Neutrophil (primary cell): ENCODE measurements around the gene ZFPM1.

ENCODE experiments used
- H3K27ac ChIP-seq: fragments of 200-600 bp; sonication (generic); 2 replicates; pipeline ENCODE4 v1.5.1; 2016; ENCODE audit warnings: mild to moderate bottlenecking, moderate library complexity
- H3K27me3 ChIP-seq: fragments of 200-600 bp; sonication (generic); 2 replicates; pipeline ENCODE4 v1.6.0; 2016; ENCODE audit warnings: mild to moderate bottlenecking
- H3K36me3 ChIP-seq: fragments of 200-600 bp; sonication (generic); 2 replicates; pipeline ENCODE4 v1.5.1; 2017
- H3K4me1 ChIP-seq, 2 experiments: fragments of 200-600 bp in 1 of 2; sonication (generic) in 1 of 2; 1 replicate in 1 of 2; 2 replicates in 1 of 2; pipeline versions ENCODE4 v1.5.1 to v1.6.1; 2013 to 2016; ENCODE audit warnings: low read depth in 1 of 2, low read length in 1 of 2, mild to moderate bottlenecking in 1 of 2, moderate library complexity in 1 of 2; ENCODE audit not compliant: control insufficient read depth in 1 of 2, insufficient read depth in 1 of 2
- H3K4me3 ChIP-seq, 2 experiments: fragments of 200-600 bp in 1 of 2; sonication (generic) in 1 of 2; 1 replicate in 1 of 2; 2 replicates in 1 of 2; pipeline ENCODE4 v1.5.1; 2013 to 2016; ENCODE audit warnings: low read depth in 1 of 2, low read length in 1 of 2, mild to moderate bottlenecking in 1 of 2, moderate library complexity in 1 of 2
- H3K9me3 ChIP-seq: fragments of 200-600 bp; sonication (generic); 2 replicates; pipeline ENCODE4 v1.5.1; 2016
- CTCF ChIP-seq: fragments of 200-600 bp; sonication (generic); IDR thresholded peaks from 2 replicates; pipeline ENCODE4 v1.5.1; 2016; ENCODE audit warnings: antibody characterized with exemption

ZFPM1 gene

DNA sequence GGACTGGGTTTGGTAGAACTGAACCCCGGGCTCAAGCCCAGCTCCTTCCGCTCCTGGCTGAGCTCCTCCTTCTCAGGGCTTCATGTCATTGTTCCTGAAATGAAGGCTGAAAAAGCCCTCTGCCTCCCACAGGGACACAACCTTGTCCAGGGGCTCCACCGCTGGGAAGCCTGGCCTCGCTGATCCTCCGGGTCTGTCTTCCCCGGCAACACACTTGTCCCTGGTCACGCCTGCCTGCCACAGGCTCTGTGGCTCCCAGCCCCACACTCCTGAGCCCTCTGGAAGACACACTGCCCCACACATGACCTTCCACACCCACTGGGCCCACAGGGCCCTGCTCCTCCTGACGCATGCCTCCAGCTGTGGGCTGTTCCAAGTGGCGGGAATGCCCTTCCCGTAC is 99.1 kb downstream of the ZFPM1 start:
- H3K27me3 ChIP-seq, result peaks cover 55% of the 10 kb centered on the region
- no peak overlapping the region for H3K27ac ChIP-seq
- no peak overlapping the region for H3K4me3 ChIP-seq
- peaks cover 9 to 10% of the 10 kb centered on the region in 2 experiments for H3K4me1 ChIP-seq
- TF ChIP-seq CTCF, result no peak
- no peaks in the 10 kb centered on the region for H3K36me3 ChIP-seq
- H3K9me3 ChIP-seq, result no peaks in the 10 kb centered on the region

DNA sequence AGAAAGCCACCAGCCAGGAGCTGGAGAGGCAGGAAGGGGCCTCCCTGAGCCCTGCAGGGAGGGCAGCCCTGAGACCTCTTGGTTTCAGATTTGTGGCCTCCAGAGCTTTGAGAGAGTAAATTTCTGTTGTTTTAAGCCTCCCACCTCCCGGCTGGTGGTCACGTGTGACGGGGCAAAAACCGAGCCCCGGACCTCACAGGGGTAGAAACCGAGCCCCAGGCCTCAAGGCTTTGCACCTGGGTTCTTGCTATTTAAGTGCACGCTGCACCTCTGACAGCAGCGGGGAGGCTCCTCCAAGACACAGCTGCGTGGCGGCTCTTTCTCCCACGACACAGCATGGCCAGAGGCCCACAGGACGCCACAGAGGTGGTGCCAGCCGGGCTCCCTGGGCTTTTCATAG is 99.7 kb downstream of the ZFPM1 start:
- H3K4me3 ChIP-seq, result no peak overlapping the region
- no peaks in the 10 kb centered on the region for H3K9me3 ChIP-seq
- H3K27me3 ChIP-seq, result peaks cover 58% of the 10 kb centered on the region
- TF ChIP-seq CTCF, result no peak
- no peaks in the 10 kb centered on the region for H3K36me3 ChIP-seq
- peaks cover 9 to 10% of the 10 kb centered on the region in 2 experiments for H3K4me1 ChIP-seq
- no peak overlapping the region for H3K27ac ChIP-seq

- Histone ChIP-seq H3K27ac (no peak overlapping the region), H3K27me3 (peaks cover 52% of the 10 kb centered on the region), H3K4me1 (peaks cover 9 to 10% of the 10 kb centered on the region in 2 experiments), H3K4me3 (no peak overlapping the region), H3K9me3 (no peaks in the 10 kb centered on the region), H3K36me3 (no peaks in the 10 kb centered on the region)
- TF ChIP-seq CTCF, result no peak
These were observed 100.7 kb downstream of the ZFPM1 start for GRCh38 chr16:88553739-88554138.

DNA sequence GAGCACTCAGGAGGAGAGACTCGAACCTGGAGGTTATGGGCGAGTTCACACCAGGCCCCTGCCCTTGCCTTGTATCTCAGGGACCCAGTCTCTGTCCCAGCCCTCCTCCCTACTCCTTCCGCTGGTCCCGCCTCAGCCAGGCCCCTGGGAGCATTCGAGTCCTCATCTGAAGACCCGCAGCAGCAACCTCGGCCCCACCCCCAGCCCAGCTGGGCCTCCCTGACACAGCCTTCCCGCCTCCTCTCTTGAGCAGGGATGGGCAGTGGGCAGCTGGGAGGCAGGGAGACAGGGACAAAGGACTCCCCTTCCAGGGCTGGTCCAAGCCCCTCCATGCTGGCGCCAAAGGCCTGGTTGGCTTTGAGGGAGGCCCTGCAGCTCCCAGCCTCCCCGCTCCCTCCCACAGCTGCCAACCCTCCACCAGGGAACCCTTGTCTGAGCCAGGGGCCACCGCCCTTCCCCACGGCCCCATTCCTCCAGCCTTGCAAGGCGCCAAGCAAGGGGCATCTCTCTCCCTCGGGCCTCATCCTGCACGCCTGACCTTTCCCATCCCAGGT is 101.7 kb downstream of the ZFPM1 start:
- Histone ChIP-seq H3K36me3 (no peaks in the 10 kb centered on the region), H3K4me1 (peaks cover 8 to 9% of the 10 kb centered on the region in 2 experiments), H3K27ac (no peak overlapping the region), H3K27me3 (peaks cover 50% of the 10 kb centered on the region), H3K9me3 (no peaks in the 10 kb centered on the region), H3K4me3 (no peak overlapping the region)
- TF ChIP-seq CTCF, result no peak

GRCh38 chr16:88556294-88556988 is 103.4 kb downstream of the ZFPM1 start:
- Histone ChIP-seq H3K4me1 (no peaks in the 10 kb centered on the region), H3K36me3 (no peaks in the 10 kb centered on the region), H3K27ac (no peak overlapping the region), H3K4me3 (no peak overlapping the region), H3K9me3 (no peaks in the 10 kb centered on the region), H3K27me3 (peaks cover 57% of the 10 kb centered on the region)
- no peak for TF ChIP-seq CTCF
